ENCODE data around the gene LRMDA.

LRMDA gene

GRCh38 chr10:75847477-75847876 lies 416.1 kb downstream of the LRMDA start:
- no peak for TF ChIP-seq CTCF (conservative IDR thresholded peaks at IDR 0.05; ENCODE audit: low read depth, low read length)
- no peak for DNase-seq (ENCODE audit: low read depth)
- no peak overlapping the region for H3K4me3 ChIP-seq (ENCODE audit: low read length)

GRCh38 chr10:75851580-75852345 lies 420.3 kb downstream of the LRMDA start:
- no peak for DNase-seq (ENCODE audit: low read depth)
- H3K4me3 ChIP-seq (ENCODE audit: low read length), result no peak overlapping the region
- no peak for TF ChIP-seq CTCF (conservative IDR thresholded peaks at IDR 0.05; ENCODE audit: low read depth, low read length)

GRCh38 chr10:75852851-75853484 lies 421.5 kb downstream of the LRMDA start:
- no peak overlapping the region for H3K4me3 ChIP-seq (ENCODE audit: low read length)
- peak; percentile 48 for TF ChIP-seq CTCF (conservative IDR thresholded peaks at IDR 0.05; ENCODE audit: low read depth, low read length)
- DNase-seq (ENCODE audit: low read depth), result no peak

- no peak for DNase-seq (ENCODE audit: low read depth)
- no peak for TF ChIP-seq CTCF (conservative IDR thresholded peaks at IDR 0.05; ENCODE audit: low read depth, low read length)
- no peak overlapping the region for H3K4me3 ChIP-seq (ENCODE audit: low read length)
These were observed 425.9 kb downstream of the LRMDA start for GRCh38 chr10:75857269-75857846.

GRCh38 chr10:75857896-75858295 lies 426.5 kb downstream of the LRMDA start:
- TF ChIP-seq CTCF (conservative IDR thresholded peaks at IDR 0.05; ENCODE audit: low read depth, low read length), result no peak
- no peak for DNase-seq (ENCODE audit: low read depth)

GRCh38 chr10:75858339-75858738 lies 426.9 kb downstream of the LRMDA start:
- DNase-seq (ENCODE audit: low read depth), result no peak
- no peak for TF ChIP-seq CTCF (conservative IDR thresholded peaks at IDR 0.05; ENCODE audit: low read depth, low read length)
- no peak overlapping the region for H3K4me3 ChIP-seq (ENCODE audit: low read length)

More at GRCh38 chr10:75857896-75858295, 426.5 kb downstream of the LRMDA start:
- no peak overlapping the region for H3K4me3 ChIP-seq (ENCODE audit: low read length)
